Esophagus muscularis mucosa (tissue), 4 donors: ENCODE data around the gene GNG12.

Experiments used
- EP300 ChIP-seq: sonication (generic); formaldehyde crosslinking; IDR thresholded peaks from one replicate; pipeline ENCODE4 v1.6.1; 2017; ENCODE audit warnings: antibody characterized with exemption
- POLR2A ChIP-seq: fragments of 450-650 bp; IDR thresholded peaks from one replicate; pipeline ENCODE4 v1.6.1; 2017; ENCODE audit warnings: antibody characterized with exemption, moderate library complexity, mild to moderate bottlenecking, low read depth
- POLR2AphosphoS5 ChIP-seq, 2 donors: sonication (generic); formaldehyde crosslinking; IDR thresholded peaks; one replicate each; pipeline ENCODE4 v1.6.1; 2017; ENCODE audit warnings: antibody characterized with exemption in 2 of 2
- TF ChIP-seq, protein P1 (sequence below), 3 experiments: fragments of 200-600 bp in 2 of 3; fragments of 450-650 bp in 1 of 3; sonication (generic) in 2 of 3; IDR thresholded peaks; one replicate each; pipeline ENCODE4 v1.5.1; 2017 to 2019; ENCODE audit warnings: antibody characterized with exemption in 3 of 3, mild to moderate bottlenecking in 2 of 3, moderate library complexity in 1 of 3

DNA sequence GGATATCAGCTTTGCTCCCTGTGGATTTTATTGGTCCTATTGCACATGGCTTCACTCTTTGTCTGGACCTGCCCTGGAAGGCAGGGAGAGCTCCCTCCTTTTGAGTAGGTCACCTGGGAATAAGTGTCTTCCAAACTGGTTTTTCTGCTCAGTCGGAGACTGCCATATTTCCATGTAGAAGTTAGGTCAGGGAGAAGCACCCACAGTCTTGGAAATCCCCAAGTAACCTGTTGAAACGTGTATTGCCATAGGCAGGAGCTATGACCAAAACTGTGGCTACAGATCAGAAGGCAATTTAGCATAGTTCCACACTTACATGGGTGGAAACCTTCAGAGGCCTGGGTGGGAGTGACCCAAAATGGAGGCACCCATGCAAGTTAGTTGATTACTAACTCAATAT is 3.5 kb upstream of the GNG12 start:
- TF ChIP-seq, protein P1, sequence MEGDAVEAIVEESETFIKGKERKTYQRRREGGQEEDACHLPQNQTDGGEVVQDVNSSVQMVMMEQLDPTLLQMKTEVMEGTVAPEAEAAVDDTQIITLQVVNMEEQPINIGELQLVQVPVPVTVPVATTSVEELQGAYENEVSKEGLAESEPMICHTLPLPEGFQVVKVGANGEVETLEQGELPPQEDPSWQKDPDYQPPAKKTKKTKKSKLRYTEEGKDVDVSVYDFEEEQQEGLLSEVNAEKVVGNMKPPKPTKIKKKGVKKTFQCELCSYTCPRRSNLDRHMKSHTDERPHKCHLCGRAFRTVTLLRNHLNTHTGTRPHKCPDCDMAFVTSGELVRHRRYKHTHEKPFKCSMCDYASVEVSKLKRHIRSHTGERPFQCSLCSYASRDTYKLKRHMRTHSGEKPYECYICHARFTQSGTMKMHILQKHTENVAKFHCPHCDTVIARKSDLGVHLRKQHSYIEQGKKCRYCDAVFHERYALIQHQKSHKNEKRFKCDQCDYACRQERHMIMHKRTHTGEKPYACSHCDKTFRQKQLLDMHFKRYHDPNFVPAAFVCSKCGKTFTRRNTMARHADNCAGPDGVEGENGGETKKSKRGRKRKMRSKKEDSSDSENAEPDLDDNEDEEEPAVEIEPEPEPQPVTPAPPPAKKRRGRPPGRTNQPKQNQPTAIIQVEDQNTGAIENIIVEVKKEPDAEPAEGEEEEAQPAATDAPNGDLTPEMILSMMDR (IDR thresholded peaks at IDR 0.05), result no peak
- no peak for TF ChIP-seq POLR2A
- no peak for TF ChIP-seq POLR2AphosphoS5 (IDR thresholded peaks at IDR 0.05)
- TF ChIP-seq EP300, result no peak
